Germinal center (tissue), 1 donor: ENCODE results near the gene ADAMTS5.

Experiments used
- DNase-seq: peaks from one replicate; pipeline ENCODE4 v3.0.0; 2012; ENCODE audit warnings: mixed read lengths, low spot score

The ADAMTS5 gene

GRCh38 chr21:26967062-26967913, at the start of gene ADAMTS5:
Gene ADAMTS5, minus strand, starts transcription at chr21:26967088. Its CDS starts 697 bp downstream, at chr21:26966391.
- no peak for DNase-seq

DNA sequence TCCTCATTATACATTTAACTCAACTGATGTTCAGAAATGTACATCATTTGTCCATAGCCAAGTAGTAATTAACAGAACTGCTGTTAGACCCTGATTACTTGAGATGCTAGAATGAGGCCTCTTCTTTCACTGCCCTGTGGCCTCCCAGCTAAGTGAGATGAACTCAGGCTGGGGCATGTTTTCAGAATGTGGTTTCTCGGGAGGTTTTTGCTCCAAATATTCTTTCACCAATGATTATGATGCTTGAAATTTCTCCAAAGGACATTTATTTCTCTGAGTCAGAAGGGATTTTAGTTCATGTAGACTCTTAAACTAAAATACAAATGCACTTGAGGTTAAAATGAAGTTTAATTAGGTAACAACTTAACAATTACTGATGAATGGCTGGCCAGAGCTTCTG, 34.6 kb upstream of the ADAMTS5 start:
- DNase-seq, result no peak

GRCh38 chr21:26983576-26983975, 16.7 kb upstream of the ADAMTS5 start:
- no peak for DNase-seq

DNA sequence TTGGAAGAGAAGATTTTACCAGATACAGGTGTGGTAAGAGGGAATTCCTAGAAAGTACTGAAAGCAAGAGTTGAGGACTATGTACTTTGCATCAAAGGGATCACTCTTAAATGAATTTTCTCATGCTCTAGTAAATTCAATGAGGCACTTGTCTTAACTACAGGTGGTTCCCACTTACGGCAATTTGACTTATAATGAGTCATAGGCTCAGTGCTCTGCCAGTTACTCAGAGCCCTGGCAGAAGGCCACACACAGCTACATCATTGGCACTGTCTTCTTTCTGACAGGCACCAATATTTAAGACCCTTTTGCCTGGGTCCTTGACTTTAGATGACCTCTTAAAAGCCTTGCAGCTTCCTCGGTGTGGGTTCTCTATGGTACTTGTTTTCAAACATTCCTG, 15.9 kb upstream of the ADAMTS5 start:
- no peak for DNase-seq

DNA sequence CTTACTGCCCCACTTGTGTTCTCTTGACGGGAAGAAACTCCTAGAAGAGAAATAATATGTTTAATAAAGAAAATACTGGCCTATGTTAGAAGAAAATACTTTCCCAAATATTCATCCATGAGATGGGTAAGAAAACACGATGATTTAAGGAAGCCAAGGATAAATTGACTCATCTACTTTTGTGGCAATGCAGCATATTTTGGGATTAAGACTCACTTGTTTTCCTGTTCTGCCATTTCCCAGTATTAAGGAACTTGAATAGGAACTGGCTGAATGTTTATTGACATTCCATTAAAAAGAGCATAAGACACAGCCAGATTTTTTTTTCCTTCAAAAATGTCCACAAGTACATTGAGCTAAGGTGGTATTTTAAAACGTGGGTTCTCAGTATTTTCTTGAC, 10.9 kb upstream of the ADAMTS5 start:
- DNase-seq, result no peak

DNA sequence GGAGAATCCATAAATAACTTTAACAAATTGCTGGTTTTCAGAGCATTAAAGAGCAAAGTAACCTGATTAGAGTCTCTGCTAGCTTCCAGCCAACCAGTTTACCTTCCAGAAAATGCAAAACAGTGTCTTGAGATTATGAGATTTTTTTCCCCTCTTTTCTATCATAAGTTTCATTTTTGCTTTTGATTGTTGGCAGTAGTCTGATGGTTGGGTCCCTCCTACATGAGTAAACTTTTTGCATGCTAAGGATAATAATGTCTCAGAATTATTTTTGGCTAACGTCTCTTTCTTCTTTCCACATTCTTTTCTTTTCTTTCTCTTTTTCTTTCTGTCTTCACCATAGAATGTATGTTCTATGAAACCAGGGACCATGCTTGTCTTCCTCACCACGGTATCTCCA, 6.3 kb upstream of the ADAMTS5 start:
- DNase-seq, result no peak

DNA sequence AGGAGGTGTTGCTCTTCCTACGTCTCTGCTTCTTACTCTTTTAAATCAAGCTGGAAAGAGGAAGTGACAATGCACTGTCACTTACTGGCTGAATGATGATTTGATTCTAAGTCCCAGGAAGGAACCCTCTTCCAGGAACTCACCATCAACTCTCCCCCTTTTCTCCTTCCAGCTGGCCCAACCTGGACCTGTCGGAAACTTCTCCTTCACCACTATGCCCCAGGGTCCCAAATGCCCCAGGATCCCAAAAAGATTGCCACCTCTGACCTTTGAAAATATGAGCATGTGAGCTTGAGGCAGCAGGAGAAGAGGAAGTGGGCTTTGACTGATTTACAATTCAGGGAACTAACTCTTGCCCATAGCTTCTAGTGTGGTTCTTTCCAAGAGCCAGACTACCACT, 5.3 kb upstream of the ADAMTS5 start:
- DNase-seq, result no peak

DNA sequence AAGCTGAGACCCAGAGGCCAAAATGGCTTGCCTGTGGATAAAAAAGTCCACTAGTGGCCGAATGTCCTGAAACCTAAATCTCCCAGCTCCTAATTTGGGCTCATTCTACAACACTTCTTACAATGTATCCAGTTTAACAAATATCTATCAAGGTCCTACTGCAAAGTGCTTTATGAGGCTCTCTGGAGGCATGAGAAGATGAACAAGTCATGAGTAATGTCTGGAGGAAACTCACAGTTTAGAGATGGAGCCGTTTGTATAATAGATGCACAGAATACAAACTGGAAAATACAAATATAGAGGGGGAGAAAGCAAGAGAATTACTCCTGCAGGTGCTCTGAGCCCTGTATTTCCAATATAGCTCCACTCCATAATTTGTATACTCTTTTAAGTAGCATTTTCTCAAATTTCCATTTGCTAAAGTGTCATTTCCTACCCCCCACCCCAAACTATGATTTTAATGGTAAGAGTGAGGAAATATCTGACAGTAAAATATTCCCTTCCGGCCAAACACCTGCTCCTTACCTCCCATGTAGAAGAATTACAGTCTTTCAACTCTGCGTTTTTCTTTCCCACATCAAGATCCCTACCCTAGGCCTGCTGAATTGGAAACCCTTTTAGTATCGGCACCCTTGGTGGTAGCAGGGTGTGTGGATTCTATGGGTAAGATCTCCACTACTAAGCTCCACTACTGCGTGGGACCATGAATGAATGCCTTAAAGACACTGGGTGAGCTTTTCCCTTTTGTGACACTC, 3.3 kb upstream of the ADAMTS5 start:
- no peak for DNase-seq

DNA sequence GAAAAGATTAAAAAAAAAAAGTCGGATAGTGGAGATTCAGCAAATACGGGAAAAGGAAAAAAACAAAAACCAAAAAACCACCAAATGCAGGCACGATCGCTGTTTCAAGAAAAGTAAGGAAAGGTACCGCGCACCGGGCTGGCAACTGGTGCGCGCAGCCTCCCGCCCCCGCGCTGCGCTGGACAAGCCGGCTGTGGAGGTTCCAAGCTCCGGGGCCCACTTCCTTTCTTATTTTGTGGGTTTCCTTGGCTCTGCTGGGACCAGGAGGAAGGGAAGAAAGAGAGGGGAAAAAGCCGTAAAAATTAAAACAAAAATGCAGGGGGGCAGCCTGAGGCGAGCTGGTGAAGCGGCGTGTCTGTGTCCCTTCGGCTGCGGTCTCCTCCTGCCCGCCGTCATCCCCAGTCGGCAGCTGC, 233 bp downstream of the ADAMTS5 start:
- DNase-seq, result no peak

- no peak for DNase-seq
Measured at GRCh38 chr21:26965907-26966581, 844 bp downstream of the ADAMTS5 start.

DNA sequence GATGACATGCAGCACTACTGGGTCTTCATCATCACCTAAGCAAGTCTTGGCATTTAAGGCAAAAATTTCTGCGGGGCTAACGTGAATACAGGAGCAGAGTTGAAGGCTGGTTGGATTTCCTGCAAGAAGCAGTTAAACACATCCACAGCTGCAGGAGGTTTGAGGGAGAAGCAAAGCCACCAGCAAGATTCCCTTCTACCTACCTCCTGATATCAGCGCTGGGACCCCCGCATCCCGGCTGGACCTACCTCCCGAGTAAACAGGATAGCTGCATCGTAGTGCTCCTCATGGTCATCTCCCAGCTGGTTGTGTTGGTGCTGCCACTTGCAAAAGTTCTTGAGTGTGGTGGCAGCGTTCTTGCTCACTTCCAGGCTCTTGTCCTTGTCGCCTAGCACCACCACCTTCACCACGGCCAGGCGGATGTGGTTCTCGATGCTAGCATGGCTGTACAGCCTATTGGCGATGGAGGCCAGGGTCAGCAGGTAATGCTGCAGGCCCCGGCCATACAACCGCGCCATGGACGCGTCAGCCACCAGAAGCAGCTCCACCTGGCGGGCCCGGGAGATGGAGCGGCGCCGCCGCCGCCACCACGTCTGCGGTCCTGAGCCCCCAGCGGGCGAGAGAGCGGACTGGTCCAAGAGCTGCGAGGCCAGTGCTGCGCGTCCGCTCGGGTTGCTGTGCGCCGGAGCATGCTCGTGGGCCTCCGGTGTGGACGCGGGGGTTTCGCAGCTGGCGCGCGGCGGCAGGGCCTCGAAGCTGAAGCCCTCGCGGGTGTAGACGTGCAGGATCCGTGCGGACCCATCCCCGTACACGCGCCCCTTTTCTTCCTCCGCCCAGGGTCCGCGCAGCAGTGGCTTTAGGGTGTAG, 1.6 kb downstream of the ADAMTS5 start:
- DNase-seq, result no peak

DNA sequence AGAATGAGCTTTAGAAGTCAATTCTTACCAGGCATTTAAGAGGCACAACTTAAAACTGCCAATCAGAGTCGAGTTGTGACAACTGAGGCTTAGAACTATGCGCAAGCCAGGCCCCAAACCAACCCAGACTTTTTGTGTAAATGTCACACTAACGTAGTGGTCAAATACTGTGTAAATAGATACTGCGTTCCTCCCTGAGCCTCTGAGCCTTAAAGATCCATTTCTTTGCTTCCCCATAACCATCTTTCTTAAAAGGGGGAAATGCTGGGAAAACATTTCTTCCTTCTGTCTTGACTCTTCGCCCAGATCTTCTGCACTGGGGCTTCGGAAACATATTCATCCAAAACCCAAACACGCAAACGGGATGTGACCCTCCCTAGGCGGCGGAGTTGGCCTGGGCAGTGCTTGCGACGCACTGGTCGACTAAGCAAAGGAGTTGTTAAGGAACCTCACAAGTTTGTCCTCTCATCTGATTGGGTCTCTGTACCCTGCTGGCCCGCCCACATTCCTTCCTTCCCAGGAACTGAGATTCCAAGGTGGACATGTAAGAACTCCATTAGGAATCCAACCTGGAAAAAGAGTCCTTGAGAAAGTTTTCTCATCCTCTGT, 2.6 kb downstream of the ADAMTS5 start:
- DNase-seq, result no peak

DNA sequence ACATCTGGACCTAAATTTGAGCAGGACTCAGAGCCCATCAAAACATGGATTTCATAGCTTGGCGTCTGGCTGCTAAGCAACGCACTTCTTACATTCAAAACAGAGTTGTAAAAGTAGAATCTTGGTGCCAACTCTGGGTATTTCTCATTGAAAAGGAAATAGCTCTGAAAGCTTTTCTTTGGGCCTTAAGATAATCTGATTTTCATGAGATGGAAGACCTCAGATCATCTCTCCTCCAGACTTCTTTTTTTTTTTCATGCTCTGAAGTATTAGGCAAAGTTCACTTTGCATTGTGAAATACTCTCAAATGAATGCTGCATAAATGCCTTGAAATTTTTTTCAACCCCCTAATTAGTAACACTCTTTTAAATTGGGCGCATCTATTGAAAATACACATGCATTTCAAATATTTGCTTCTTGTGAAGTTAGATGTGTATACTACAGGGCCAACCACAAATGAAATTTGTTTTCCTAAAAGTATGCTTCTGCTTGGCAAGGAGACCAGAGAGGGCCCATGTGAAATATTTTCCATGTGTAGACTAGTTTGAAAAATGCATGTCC, 4.2 kb downstream of the ADAMTS5 start:
- DNase-seq, result no peak

DNA sequence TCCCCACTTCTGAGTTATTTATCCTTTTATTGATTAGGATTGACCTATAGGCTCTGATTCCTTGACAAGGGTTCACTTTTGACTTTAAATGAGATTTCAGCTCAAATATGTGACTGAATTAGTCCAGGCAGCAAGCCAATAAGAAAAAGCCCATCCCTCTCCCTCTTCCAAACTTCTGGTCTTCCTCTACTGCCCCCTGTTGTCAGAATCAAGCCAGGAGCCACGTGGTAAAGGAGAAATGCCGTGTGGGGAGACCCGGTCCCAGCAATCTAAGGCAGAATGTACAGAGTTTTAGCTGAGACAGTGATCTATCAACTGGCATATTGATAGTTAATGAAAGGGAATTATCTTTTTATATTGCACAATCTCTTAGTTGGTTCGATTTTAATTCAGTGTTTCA, 5.2 kb downstream of the ADAMTS5 start:
- DNase-seq, result no peak

GRCh38 chr21:26958788-26959187, 8.1 kb downstream of the ADAMTS5 start:
- DNase-seq, result no peak

DNA sequence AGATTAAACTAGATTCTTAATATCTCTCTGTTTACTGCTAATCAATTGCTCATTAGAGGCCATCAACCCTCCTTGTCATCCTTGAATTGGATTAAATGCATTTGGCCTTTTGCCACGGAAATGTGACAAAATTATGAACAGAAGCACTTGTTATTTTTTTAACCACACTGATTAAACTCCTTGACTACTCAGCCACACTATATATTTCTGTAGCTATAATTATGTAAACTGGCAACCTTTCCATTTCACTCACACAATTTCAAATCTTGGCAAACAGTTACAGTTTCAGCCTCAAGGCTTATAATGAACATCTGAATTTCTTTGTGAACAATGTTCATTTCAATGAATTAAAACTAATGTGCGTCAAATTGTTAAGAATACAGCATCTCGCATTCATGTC, 10.1 kb downstream of the ADAMTS5 start:
- DNase-seq, result no peak

DNA sequence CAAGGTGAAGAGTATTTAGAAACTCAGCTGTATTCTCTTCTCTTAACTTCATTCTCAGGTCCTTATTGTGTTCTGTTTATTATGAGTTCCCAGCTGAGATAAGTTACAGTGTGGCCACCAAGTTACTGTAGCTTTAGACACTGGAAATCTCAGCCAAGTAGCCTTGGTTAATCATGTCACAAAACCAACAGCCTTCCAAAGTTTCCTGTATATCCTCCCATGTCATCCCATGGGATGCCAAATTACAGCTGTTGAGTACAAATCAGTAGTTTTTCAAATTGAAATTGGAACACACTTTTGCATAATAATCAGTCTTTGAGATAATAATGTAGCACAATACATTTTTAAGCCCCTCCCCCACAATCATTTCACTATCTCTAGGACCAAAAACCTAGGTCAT, 10.7 kb downstream of the ADAMTS5 start:
- DNase-seq, result no peak

DNA sequence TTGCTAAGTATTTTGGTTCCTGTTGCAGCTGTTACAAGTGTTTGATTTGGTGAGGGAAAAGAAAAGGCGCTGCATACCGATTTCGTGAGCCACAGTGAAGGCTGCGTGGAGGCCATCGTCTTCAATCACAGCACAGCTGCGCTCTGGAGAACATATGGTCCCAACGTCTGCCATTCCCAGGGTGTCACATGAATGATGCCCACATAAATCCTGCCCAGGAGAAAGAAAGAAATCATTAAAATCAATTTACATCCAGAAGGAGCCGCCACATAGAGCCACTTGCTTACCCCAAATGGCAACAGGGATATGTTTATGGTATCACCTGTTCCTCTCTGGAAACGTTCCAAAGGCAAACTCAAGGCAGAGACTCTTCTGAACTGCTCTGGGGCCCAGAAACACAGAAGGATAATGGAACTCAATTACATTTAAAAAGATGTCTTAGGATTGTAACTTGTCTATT, 12.2 kb downstream of the ADAMTS5 start:
- DNase-seq, result no peak

DNA sequence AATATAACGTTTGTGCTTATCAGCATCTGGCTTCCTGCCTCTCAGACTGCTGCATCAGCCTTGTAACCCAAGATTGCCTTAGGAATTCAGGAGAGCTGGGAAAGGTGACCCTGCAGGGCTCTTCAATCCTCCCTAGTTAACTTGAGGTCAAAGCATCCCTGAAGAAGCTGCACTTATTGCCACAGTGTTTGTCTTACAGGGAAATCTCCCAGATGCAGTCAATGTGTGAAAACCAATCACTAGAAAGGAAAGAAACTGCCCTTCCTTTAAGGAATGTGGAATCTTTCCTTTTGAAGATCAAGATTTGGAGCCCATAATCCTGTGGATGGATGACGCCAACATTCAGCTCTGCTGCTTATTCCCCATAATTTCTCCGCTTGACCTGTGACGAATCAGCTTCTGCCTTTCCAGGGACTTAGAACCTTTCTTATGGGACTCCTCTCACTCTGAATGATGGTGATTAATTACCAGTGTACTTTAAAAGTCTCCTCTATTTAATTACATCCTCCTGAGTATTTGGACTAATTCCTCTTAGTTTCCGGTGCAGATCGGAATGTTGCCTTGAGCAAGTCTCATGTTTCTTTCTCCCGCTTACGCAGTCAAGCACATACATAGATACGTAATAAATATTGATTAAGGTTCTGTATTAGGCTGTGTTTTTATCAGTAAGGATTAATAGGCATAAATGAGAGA, 14.4 kb downstream of the ADAMTS5 start:
- no peak for DNase-seq

GRCh38 chr21:26949830-26950229, 17.1 kb downstream of the ADAMTS5 start:
- no peak for DNase-seq
